Measurements from ENCODE around the gene GRAMD2A.
"Not testable (repeated sequence)": the region's sequence is repeated elsewhere in the genome, so short reads cannot be mapped to it uniquely, and the experiment has no call there.

Gene GRAMD2A

GRCh38 chr15:72176743-72177142 is 20.8 kb downstream of the GRAMD2A start:
- H3K4me3 ChIP-seq (ENCODE audit: low read depth in 1 of 2, low read length in 2 of 2), result no peak overlapping the region
- no peaks in the 10 kb centered on the region for H3K36me3 ChIP-seq (ENCODE audit: control insufficient read depth in 1 of 2, insufficient read depth in 2 of 2, low read length in 2 of 2)
- no peaks in the 10 kb centered on the region for H3K27me3 ChIP-seq (ENCODE audit: control insufficient read depth in 1 of 2, insufficient read depth in 2 of 2, low read length in 2 of 2)
- H3K27ac ChIP-seq (ENCODE audit: low read depth, low read length), result no peak overlapping the region
- no peak overlapping the region for H3K9ac ChIP-seq (ENCODE audit: low read depth in 1 of 2, low read length in 2 of 2)
- H3K9me3 ChIP-seq (ENCODE audit: control insufficient read depth in 1 of 2, low read length in 2 of 2), result no peaks in the 10 kb centered on the region
- no peaks in the 10 kb centered on the region for H3K4me1 ChIP-seq (ENCODE audit: control insufficient read depth in 1 of 2, insufficient read depth in 2 of 2, low read length in 2 of 2)

DNA sequence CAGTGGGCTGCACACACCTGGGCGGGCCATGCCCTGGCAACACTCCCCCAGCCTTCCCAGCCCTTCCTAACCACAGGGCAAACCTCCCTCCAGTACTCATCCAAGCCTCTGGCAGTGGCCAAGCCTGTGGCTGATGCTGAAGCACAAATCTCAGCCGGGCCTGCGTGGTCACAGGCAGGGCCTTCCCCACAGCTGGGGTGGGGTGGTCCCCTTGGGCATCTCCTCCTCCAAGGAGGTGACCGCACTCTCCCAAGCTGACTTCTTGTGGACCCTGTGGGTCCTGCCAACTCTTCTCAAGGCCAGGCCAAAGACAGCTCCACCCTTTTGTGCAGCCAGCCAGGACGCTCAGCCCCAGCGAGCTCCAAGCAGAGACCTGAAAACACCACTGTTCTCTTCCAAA is 21.4 kb downstream of the GRAMD2A start:
- Histone ChIP-seq H3K9ac (ENCODE audit: low read depth in 1 of 2, low read length in 2 of 2) (no peak overlapping the region), H3K4me3 (ENCODE audit: low read depth in 1 of 2, low read length in 2 of 2) (no peak overlapping the region), H3K27me3 (ENCODE audit: control insufficient read depth in 1 of 2, insufficient read depth in 2 of 2, low read length in 2 of 2) (no peaks in the 10 kb centered on the region), H3K4me1 (ENCODE audit: control insufficient read depth in 1 of 2, insufficient read depth in 2 of 2, low read length in 2 of 2) (no peaks in the 10 kb centered on the region), H3K36me3 (ENCODE audit: control insufficient read depth in 1 of 2, insufficient read depth in 2 of 2, low read length in 2 of 2) (no peaks in the 10 kb centered on the region), H3K27ac (ENCODE audit: low read depth, low read length) (no peak overlapping the region), H3K9me3 (ENCODE audit: control insufficient read depth in 1 of 2, low read length in 2 of 2) (no peaks in the 10 kb centered on the region)

GRCh38 chr15:72175186-72176044 is 22.2 kb downstream of the GRAMD2A start:
- no peak overlapping the region for H3K27ac ChIP-seq (ENCODE audit: low read depth, low read length)
- no peak overlapping the region for H3K4me3 ChIP-seq (ENCODE audit: low read depth in 1 of 2, low read length in 2 of 2)
- H3K9ac ChIP-seq (ENCODE audit: low read depth in 1 of 2, low read length in 2 of 2), result no peak overlapping the region
- no peaks in the 10 kb centered on the region for H3K4me1 ChIP-seq (ENCODE audit: control insufficient read depth in 1 of 2, insufficient read depth in 2 of 2, low read length in 2 of 2)
- no peaks in the 10 kb centered on the region for H3K9me3 ChIP-seq (ENCODE audit: control insufficient read depth in 1 of 2, low read length in 2 of 2)
- H3K36me3 ChIP-seq (ENCODE audit: control insufficient read depth in 1 of 2, insufficient read depth in 2 of 2, low read length in 2 of 2), result no peaks in the 10 kb centered on the region
- no peaks in the 10 kb centered on the region for H3K27me3 ChIP-seq (ENCODE audit: control insufficient read depth in 1 of 2, insufficient read depth in 2 of 2, low read length in 2 of 2)

DNA sequence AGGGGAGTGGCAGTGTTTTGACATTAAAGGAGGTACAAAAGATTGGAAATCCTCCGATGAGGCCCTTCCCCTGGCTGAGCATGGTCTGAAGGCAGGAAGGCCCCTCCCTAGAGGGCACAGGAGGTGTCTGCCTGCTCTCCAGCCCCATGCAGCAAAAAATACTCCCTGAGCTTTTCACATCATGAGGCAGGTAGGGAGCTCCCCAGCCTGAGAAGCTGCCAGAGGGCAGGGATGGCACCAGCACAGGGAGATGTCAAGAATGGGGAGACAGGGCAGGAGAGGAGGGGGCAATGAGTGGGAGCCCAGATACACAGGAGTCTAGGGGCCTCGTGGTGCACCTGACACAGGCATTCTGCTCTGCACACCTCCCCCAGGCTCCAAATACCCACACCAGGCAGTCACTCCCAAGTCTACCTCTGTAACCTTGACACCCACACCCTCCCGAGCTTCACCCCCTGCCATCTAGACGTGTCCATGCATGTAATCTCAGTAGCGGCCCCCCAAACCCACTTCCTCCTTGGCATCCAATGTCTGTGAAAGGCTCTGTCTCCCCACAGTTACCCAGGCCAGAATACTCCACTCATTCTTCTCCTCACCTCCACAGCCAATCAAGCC is 22.9 kb downstream of the GRAMD2A start:
- Histone ChIP-seq H3K9ac (ENCODE audit: low read depth in 1 of 2, low read length in 2 of 2) (no peak overlapping the region), H3K4me1 (ENCODE audit: control insufficient read depth in 1 of 2, insufficient read depth in 2 of 2, low read length in 2 of 2) (peaks cover 3 to 7% of the 10 kb centered on the region in 2 donors), H3K36me3 (ENCODE audit: control insufficient read depth in 1 of 2, insufficient read depth in 2 of 2, low read length in 2 of 2) (no peaks in the 10 kb centered on the region)

GRCh38 chr15:72173864-72174550 is 23.6 kb downstream of the GRAMD2A start:
- Histone ChIP-seq H3K4me1 (ENCODE audit: control insufficient read depth in 1 of 2, insufficient read depth in 2 of 2, low read length in 2 of 2) (peaks cover 4 to 11% of the 10 kb centered on the region in 2 donors), H3K4me3 (ENCODE audit: low read depth in 1 of 2, low read length in 2 of 2) (no peak overlapping the region), H3K27me3 (ENCODE audit: control insufficient read depth in 1 of 2, insufficient read depth in 2 of 2, low read length in 2 of 2) (no peaks in the 10 kb centered on the region), H3K36me3 (ENCODE audit: control insufficient read depth in 1 of 2, insufficient read depth in 2 of 2, low read length in 2 of 2) (no peaks in the 10 kb centered on the region), H3K9me3 (ENCODE audit: control insufficient read depth in 1 of 2, low read length in 2 of 2) (no peaks in the 10 kb centered on the region), H3K9ac (ENCODE audit: low read depth in 1 of 2, low read length in 2 of 2) (no peak overlapping the region), H3K27ac (ENCODE audit: low read depth, low read length) (no peak overlapping the region)

More for the DNA sequence above, 22.9 kb downstream of the GRAMD2A start:
- H3K27ac ChIP-seq (ENCODE audit: low read depth, low read length), result no peak overlapping the region
- no peaks in the 10 kb centered on the region for H3K9me3 ChIP-seq (ENCODE audit: control insufficient read depth in 1 of 2, low read length in 2 of 2)
- H3K4me3 ChIP-seq (ENCODE audit: low read depth in 1 of 2, low read length in 2 of 2), result no peak overlapping the region
- no peaks in the 10 kb centered on the region for H3K27me3 ChIP-seq (ENCODE audit: control insufficient read depth in 1 of 2, insufficient read depth in 2 of 2, low read length in 2 of 2)

GRCh38 chr15:72173401-72173800 is 24.2 kb downstream of the GRAMD2A start:
- H3K4me1 ChIP-seq (ENCODE audit: control insufficient read depth in 1 of 2, insufficient read depth in 2 of 2, low read length in 2 of 2), result peaks cover 4 to 14% of the 10 kb centered on the region in 2 donors
- no peaks in the 10 kb centered on the region for H3K9me3 ChIP-seq (ENCODE audit: control insufficient read depth in 1 of 2, low read length in 2 of 2)
- H3K4me3 ChIP-seq (ENCODE audit: low read depth in 1 of 2, low read length in 2 of 2), result no peak overlapping the region
- no peak overlapping the region for H3K27ac ChIP-seq (ENCODE audit: low read depth, low read length)
- no peak overlapping the region for H3K9ac ChIP-seq (ENCODE audit: low read depth in 1 of 2, low read length in 2 of 2)
- H3K36me3 ChIP-seq (ENCODE audit: control insufficient read depth in 1 of 2, insufficient read depth in 2 of 2, low read length in 2 of 2), result no peaks in the 10 kb centered on the region
- no peaks in the 10 kb centered on the region for H3K27me3 ChIP-seq (ENCODE audit: control insufficient read depth in 1 of 2, insufficient read depth in 2 of 2, low read length in 2 of 2)

DNA sequence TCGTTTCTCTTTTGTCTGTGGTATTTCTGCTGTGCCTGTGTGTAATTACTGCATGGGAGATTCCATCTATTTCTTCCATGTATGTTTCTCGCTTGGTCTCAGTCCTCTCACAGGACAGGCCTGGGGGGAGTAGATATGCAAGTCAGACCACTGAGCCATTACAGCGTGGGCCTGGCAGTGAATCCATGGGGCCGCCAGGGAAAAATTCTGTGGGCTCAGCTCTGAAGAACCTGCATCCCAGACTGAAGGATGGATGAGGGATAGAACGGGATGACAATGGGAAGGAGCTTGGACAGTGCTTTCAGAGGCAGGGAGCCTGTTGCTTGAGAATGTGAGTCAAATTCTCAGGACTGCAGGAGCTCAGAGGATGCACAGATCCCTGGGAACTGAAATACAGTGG is 24.8 kb downstream of the GRAMD2A start:
- no peaks in the 10 kb centered on the region for H3K27me3 ChIP-seq (ENCODE audit: control insufficient read depth in 1 of 2, insufficient read depth in 2 of 2, low read length in 2 of 2)
- H3K4me3 ChIP-seq (ENCODE audit: low read depth in 1 of 2, low read length in 2 of 2), result no peak overlapping the region
- H3K9me3 ChIP-seq (ENCODE audit: control insufficient read depth in 1 of 2, low read length in 2 of 2), result no peaks in the 10 kb centered on the region
- peaks cover 4 to 14% of the 10 kb centered on the region in 2 donors for H3K4me1 ChIP-seq (ENCODE audit: control insufficient read depth in 1 of 2, insufficient read depth in 2 of 2, low read length in 2 of 2)
- no peak overlapping the region for H3K9ac ChIP-seq (ENCODE audit: low read depth in 1 of 2, low read length in 2 of 2)
- H3K27ac ChIP-seq (ENCODE audit: low read depth, low read length), result no peak overlapping the region
- no peaks in the 10 kb centered on the region for H3K36me3 ChIP-seq (ENCODE audit: control insufficient read depth in 1 of 2, insufficient read depth in 2 of 2, low read length in 2 of 2)

DNA sequence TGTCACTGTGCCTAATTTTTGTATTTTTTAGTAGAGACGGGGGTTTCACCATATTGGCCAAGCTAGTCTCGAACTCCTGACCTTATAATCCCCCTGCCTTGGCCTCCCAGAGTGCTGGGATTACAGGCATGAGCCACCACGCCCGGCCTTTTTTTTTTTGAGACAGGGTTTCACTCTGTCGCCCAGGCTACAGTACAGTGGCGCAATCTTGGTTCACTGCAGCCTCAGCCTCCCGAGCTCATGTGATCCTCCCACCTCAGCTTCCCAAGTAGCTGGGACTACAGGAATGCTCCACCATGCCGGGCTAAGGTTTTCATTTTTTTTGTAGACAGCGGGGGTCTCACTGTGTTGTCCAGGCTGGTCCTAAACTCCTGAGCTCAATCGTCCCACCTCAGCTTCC is 25.6 kb downstream of the GRAMD2A start:
- not testable (repeated sequence) for H3K4me3 ChIP-seq (ENCODE audit: low read depth in 1 of 2, low read length in 2 of 2); H3K36me3 ChIP-seq (ENCODE audit: control insufficient read depth in 1 of 2, insufficient read depth in 2 of 2, low read length in 2 of 2); H3K27me3 ChIP-seq (ENCODE audit: control insufficient read depth in 1 of 2, insufficient read depth in 2 of 2, low read length in 2 of 2); H3K9me3 ChIP-seq (ENCODE audit: control insufficient read depth in 1 of 2, low read length in 2 of 2); H3K9ac ChIP-seq (ENCODE audit: low read depth in 1 of 2, low read length in 2 of 2); H3K27ac ChIP-seq (ENCODE audit: low read depth, low read length)
- H3K4me1 ChIP-seq (ENCODE audit: control insufficient read depth in 1 of 2, insufficient read depth in 2 of 2, low read length in 2 of 2), result peaks cover 4 to 14% of the 10 kb centered on the region in 2 donors

DNA sequence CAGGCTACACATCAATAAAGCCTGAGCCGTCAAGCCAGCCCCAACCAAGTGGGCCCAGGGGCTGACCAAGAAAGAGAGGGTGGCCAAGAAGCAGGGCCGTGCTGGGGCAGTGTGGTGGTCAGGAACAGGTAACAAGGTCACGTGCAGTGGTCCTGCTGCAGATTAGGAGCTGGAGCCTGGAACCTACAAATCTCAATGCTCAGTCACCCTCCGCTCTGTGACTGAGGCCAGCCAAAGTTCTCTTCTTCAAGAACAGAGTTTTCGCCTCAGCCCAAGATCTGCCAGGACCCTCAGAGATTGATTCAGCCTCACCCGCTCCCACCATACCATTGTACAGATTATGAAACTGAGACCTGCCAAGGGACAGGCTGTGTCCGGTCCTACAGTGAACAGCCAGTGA is 26.9 kb downstream of the GRAMD2A start:
- Histone ChIP-seq H3K4me1 (ENCODE audit: control insufficient read depth in 1 of 2, insufficient read depth in 2 of 2, low read length in 2 of 2) (peaks cover 4 to 14% of the 10 kb centered on the region in 2 donors), H3K27ac (ENCODE audit: low read depth, low read length) (no peak overlapping the region), H3K9me3 (ENCODE audit: control insufficient read depth in 1 of 2, low read length in 2 of 2) (no peaks in the 10 kb centered on the region), H3K27me3 (ENCODE audit: control insufficient read depth in 1 of 2, insufficient read depth in 2 of 2, low read length in 2 of 2) (no peaks in the 10 kb centered on the region), H3K9ac (ENCODE audit: low read depth in 1 of 2, low read length in 2 of 2) (no peak overlapping the region), H3K4me3 (ENCODE audit: low read depth in 1 of 2, low read length in 2 of 2) (no peak overlapping the region), H3K36me3 (ENCODE audit: control insufficient read depth in 1 of 2, insufficient read depth in 2 of 2, low read length in 2 of 2) (no peaks in the 10 kb centered on the region)

All from duodenal mucosa (tissue), 2 donors.